KOPT-K1 (cell line): ENCODE measurements around the gene FBXO10.

ENCODE experiments used
- H3K27ac ChIP-seq: fragments of 200-600 bp; sonication (generic); 2 replicates; pipeline ENCODE4 v1.5.1; 2016; ENCODE audit warnings: antibody characterized with exemption, mild to moderate bottlenecking, low read depth, low read length; ENCODE audit not compliant: poor library complexity, severe bottlenecking
- H3K36me3 ChIP-seq: fragments of 200-600 bp; sonication (generic); 2 replicates; pipeline ENCODE4 v1.5.1; 2017; ENCODE audit warnings: antibody characterized with exemption, mild to moderate bottlenecking, low read length, moderate library complexity; ENCODE audit not compliant: insufficient read depth
- H3K9me3 ChIP-seq: fragments of 200-600 bp; sonication (generic); 2 replicates; pipeline ENCODE4 v1.5.1; 2017; ENCODE audit warnings: antibody characterized with exemption, low read length, mild to moderate bottlenecking; ENCODE audit not compliant: insufficient read depth, poor library complexity, severe bottlenecking

The FBXO10 gene, protein sequence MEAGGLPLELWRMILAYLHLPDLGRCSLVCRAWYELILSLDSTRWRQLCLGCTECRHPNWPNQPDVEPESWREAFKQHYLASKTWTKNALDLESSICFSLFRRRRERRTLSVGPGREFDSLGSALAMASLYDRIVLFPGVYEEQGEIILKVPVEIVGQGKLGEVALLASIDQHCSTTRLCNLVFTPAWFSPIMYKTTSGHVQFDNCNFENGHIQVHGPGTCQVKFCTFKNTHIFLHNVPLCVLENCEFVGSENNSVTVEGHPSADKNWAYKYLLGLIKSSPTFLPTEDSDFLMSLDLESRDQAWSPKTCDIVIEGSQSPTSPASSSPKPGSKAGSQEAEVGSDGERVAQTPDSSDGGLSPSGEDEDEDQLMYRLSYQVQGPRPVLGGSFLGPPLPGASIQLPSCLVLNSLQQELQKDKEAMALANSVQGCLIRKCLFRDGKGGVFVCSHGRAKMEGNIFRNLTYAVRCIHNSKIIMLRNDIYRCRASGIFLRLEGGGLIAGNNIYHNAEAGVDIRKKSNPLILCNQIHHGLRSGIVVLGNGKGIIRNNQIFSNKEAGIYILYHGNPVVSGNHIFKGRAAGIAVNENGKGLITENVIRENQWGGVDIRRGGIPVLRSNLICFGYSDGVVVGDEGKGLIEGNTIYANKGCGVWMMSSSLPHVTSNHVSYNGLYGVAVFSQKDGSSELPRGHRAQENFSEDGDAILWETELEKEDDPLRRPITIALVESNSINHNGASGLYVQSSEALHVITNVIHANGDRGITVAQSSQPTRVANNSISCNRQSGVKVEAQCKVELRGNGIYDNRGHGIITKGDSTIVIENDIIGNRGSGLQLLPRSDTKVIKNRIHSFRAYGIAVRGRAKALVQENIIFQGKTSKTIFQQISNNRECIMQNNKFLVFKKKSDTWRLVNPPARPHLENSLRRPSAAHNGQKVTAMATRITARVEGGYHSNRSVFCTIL

DNA sequence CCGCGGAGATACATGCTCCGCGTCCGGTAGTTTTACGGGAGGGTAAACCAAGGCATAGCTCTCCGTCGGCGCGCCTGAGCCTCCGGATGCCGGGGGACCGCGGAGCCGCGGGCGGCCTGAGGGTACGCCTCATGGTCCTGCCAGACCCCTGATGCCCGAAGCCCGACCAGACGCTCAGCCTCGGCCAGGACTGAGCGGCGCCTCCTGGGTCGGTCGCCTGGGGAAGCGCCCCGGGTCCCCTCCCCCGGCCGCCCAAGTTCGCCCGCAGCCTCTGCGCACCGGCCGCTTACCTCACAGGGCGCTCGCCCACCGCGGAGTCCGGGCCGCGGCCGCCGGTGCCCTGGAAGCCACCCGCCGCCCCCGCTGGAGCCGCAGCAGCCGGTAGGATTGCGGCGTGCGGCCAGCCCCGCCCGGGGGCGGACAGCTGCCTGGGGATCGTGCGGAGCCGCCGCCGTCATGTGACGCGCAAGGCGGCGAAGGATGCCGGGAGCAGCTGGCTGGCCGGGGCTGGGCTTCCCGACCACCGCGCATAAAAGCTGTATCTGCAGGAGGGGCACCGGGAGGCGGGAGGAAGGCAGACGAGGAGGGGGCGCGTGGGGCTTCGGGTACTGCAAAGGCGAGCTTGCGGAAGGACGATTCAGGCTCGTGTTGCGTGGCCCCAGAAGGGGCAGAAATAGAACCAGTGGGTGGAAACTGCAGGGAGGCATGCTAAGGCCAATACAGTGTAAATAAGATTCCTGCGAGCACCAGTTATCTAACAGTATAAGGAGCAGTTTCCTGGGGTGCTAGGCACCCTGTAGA, at the start of gene FBXO10:
Gene FBXO10, minus strand, starts transcription at position 460 of the 801 bp plus-strand sequence. CDS start 34,612 bp downstream, outside the sequence.
- Histone ChIP-seq H3K27ac (no peak within 1 kb of the TSS), H3K36me3 (peaks cover 74% of the 10 kb centered on the region), H3K9me3 (no peaks in the 10 kb centered on the region)

DNA sequence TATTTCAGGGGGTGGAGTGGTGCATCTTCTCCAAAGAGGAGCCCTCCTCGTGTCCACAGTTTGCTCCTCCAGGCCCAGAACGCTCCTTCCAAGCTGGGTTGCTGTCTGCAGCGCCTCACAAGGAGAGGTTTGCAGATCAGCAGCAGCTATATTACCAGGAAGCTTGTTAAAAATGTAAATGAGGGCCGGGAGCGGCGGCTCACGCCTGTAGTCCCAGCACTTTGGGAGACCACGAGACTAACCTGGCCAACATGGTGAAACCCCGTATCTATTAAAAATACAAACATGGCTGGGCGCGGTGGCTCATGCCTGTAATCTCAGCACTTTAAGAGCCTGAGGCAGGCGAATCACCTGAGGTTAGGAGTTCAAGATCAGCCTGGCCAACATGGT, 49.6 kb upstream of the FBXO10 start:
- H3K36me3 ChIP-seq = no peaks in the 10 kb centered on the region
- H3K9me3 ChIP-seq = no peaks in the 10 kb centered on the region
- no peak overlapping the region for H3K27ac ChIP-seq

DNA sequence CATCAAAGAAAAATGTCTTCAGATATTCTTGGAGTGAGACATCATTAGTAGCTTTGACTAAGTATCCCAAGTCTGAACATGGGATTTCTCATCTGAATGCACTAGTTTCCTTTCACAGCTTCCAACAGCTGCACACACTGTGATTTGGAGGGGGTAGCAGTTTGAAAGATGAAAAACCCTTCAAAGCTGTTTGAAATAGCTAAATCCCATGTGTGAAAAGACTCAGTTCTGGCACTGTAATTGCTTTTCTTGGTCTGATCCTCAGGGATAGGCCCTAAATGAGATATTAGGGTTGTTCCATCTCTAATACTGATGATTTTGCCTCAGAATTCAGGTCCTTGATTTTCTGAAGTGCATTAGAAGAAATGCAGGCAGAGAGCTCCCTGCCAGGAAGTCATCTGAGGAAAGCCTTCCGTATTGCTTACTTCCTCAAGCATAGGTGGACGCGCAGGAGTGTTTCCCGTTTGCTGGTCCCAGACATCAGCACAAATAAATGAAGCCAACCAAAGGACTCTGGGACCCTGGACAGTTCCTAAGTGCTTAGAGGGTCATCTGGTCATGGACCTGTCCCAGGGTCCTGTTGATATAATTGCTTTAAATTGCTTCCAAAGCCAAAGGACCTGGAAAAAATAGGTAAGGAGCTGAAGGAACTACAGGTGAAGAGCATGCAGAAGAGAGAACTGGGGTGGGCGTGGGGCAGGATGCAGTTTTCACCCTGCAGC, 49.0 kb upstream of the FBXO10 start:
- no peak overlapping the region for H3K27ac ChIP-seq
- no peaks in the 10 kb centered on the region for H3K36me3 ChIP-seq
- H3K9me3 ChIP-seq = no peaks in the 10 kb centered on the region

DNA sequence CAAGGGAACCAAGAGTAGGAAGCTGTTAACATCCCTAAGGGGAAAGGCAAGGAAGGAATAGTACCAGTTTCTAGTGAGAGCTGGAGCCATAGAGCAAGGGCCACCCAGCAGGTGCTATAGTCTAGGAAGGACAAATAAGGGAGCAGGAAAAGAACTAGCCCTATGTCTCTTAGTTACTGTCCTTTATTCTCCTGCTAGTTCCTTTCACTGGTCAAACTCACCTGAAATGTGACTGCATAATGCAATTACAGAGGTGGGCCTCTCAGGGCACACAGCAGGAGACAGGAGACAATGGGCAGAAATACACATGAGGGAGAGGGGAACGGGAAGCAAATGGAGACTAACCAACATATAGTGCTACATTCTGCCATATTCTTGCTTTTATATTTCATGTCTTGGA, 47.9 kb upstream of the FBXO10 start:
- Histone ChIP-seq H3K9me3 (no peaks in the 10 kb centered on the region), H3K27ac (no peak overlapping the region), H3K36me3 (no peaks in the 10 kb centered on the region)

DNA sequence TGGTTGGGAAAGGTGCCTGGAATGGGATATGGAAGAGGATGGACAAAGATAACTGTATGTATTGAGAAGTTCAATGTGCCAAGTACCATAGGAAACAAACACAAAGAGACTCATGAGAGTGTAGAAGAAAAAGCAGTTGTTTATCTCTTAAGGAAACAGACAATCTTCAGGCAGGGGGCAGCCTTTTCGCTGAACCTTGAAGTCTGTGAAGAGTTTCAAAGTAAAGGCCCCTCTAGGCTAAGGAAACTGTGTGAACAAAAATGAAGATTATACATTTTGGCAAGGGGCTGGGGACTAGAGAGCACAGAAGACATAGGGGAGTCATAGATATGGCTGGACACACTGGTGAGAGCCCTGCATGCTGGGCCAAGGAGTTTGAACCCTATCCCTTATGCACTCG, 47.1 kb upstream of the FBXO10 start:
- Histone ChIP-seq H3K9me3 (no peaks in the 10 kb centered on the region), H3K27ac (no peak overlapping the region), H3K36me3 (no peaks in the 10 kb centered on the region)

DNA sequence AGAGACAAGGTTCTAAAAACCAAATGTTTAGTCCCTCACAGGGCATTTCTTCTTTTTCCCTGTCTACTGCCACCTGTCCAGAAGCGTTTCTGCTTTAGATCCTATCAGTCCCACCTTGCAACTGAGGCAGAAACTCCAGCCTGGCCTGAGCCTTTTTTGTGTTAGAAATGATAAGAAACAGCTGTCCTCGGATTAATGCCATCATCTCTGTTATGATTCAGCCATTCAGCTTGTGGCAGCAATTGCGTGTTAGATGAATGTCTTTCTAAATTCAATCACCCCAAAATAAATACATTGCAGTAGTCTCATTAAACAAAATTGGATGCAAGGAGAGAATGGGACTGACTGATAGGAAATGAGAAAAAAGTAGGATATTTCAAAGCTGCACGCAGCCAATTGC, 46.3 kb upstream of the FBXO10 start:
- Histone ChIP-seq H3K9me3 (no peaks in the 10 kb centered on the region), H3K36me3 (no peaks in the 10 kb centered on the region), H3K27ac (no peak overlapping the region)

DNA sequence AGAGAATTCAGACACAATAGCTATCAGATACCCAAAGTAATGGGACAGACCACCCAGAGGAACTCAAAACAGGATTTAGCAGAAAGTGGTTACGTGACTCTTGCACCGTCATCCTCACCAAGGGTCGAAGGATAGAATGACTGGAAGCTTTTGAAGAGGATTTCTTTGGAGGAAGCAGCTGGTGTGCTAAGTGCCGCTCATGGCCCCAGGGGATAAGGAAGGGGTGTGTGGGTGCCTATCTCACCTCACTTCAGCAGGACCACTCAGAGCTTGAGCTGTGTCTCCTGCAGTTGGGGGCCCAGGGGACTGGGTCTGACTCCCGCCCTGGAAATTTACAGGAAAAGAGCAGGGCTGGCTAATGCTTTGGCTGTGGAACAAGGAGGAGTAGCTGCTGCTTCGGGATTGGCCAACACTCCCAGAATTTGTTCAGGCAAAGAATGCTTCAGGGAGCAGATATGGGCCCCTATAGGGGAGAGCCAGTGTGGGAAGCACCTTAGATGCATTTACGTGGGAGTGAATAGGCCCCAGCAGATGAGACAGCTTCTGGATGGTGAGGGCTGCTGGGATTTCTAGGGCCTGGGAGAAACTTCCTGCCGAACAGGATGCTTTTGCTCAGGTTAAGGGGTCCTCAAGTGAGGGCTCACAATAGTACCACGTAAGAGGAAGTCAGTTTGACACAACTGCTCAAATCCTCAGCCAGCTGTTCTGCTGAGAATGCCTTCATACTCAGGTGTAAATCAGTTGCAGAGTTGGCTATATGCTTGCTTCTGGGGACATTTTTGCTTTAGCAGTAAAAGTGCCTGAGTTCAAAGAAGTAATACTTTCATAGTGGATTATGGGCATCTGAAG, 45.3 kb upstream of the FBXO10 start:
- H3K9me3 ChIP-seq = no peaks in the 10 kb centered on the region
- no peaks in the 10 kb centered on the region for H3K36me3 ChIP-seq
- no peak overlapping the region for H3K27ac ChIP-seq

DNA sequence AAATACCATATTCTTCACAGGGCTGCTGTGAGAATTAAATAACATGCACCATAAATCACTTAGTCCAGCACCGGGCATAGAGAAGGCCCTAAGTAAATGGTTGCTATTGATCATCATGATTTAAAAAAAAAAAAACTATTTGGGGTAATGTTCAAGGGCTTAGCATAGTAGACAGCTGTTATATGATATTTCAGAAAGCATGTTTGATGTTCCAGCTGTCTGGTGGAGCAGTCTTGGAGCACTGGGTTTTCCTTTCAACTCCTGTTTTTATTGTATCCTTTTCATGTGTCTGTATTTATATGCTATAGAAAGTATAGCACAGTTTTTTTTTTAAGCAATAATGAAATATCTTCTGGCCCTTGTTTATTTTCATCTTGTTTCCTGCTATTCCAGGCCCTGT, 44.2 kb upstream of the FBXO10 start:
- no peak overlapping the region for H3K27ac ChIP-seq
- no peaks in the 10 kb centered on the region for H3K9me3 ChIP-seq
- no peaks in the 10 kb centered on the region for H3K36me3 ChIP-seq

DNA sequence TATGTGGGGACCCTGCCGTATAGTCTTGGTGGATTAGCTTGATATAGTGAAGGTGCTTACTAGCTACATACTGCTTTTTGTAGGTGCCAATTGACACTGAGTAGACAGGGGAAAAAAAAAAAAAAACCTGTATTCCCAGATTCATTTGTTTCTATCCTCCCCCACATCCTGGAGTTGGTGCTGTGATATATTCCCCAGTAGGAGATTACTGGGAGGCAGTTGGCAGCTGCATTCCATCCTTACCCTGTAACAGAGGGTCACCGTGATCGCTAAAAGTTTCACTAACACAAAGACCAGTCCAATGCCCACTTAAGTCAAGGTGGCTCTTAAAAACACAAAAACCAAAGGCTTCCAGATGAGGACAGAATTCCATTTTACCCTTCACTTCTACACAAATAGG, 43.6 kb upstream of the FBXO10 start:
- no peaks in the 10 kb centered on the region for H3K9me3 ChIP-seq
- no peaks in the 10 kb centered on the region for H3K36me3 ChIP-seq
- no peak overlapping the region for H3K27ac ChIP-seq

DNA sequence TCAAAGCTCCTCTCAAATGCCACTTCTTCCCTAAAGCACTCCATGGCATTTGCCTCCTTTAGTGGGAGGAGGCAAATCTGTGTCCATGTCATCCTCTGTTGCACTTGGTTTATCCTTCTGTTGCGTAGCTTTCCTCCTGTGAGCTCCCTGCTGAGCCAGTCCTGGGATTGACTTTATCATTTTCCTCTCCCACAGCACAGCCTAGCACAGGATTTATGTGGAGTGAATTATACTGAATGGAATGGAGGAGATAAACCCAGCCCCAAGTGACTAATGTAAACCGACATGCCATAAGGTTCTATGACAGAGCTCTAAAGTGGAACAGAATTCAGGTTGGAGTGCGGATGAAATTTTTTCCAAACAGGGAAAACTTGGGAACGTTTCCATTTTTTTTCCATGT, 42.6 kb upstream of the FBXO10 start:
- H3K9me3 ChIP-seq = no peaks in the 10 kb centered on the region
- no peaks in the 10 kb centered on the region for H3K36me3 ChIP-seq
- no peak overlapping the region for H3K27ac ChIP-seq

DNA sequence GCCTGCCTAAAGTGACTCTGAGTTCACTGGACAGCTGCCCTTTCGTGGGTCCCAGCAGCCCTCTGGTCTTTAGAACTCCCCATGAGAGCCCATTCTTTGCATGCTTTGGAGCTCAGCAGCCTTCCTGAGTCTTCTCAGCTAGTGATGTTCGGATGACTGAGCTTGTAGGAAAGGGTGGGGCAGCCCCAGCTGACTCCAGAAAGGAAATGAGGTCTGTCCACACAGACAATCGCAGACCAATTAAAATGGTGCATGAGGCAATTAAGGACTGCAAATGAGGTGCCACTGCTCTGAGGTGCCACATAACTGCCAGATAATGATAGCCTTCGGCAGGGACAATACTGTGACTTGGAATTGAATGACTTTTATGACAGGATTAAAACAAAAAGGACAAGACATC, 41.7 kb upstream of the FBXO10 start:
- no peaks in the 10 kb centered on the region for H3K36me3 ChIP-seq
- H3K9me3 ChIP-seq = no peaks in the 10 kb centered on the region
- no peak overlapping the region for H3K27ac ChIP-seq

DNA sequence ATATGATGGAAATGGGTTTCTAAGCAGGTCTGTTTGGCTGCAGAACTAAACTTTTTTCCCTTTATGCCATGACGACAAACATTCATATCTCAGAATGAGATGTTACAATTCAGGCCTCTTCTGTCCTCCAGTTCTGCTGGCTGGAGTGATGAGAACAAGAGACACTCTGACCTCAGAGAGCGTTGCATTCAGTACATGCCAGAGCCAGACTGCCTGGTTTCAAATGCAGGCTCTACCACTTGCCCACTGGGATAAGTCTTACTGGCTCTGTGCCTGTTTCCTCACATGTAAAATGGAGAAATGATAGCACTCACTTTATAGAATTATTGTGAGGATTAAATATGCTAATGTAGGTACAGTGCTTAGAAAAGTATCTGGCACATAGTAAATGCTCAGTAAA, 41.0 kb upstream of the FBXO10 start:
- Histone ChIP-seq H3K27ac (no peak overlapping the region), H3K36me3 (no peaks in the 10 kb centered on the region), H3K9me3 (no peaks in the 10 kb centered on the region)

DNA sequence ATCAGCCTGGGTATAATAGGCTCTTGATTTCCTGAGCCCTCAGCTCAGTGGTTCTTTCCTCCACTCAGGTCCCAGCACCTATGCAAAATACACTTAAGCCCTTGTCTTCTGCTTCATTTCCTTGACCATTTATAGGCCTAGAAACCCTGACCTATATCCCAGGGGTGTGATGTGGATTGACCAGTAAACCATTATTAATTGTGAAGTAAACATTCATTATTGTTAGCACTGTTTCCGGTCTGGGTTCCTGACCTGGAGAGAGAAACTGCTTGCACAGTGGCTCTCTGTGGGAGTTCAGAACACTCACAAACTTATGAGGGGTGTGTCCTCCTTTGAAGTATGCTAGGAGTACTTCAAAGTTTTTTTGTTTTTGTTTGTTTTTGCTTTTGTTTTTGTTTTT, 35.8 kb upstream of the FBXO10 start:
- Histone ChIP-seq H3K36me3 (no peaks in the 10 kb centered on the region), H3K27ac (no peak overlapping the region), H3K9me3 (no peaks in the 10 kb centered on the region)

DNA sequence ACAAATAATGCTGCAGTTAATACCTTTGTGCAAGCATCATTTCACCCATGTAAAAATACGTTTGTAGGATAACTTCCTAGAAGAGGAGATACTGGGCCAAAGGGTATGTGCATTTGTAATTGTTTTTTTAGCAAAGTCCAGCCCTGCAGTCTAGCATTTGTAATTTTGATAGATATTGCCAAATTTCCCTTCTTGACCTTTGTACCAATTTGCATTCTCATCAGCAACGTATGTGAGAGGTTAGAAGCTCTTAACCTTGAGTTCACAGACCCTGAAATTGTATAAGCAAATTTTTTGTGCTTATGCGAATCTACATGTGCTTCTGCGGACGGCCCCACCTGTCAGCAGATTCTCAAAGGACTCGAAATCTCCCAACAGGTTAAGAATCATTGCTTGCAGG, 34.8 kb upstream of the FBXO10 start:
- H3K9me3 ChIP-seq = no peaks in the 10 kb centered on the region
- no peaks in the 10 kb centered on the region for H3K36me3 ChIP-seq
- H3K27ac ChIP-seq = no peak overlapping the region
